Measurements from ENCODE around the gene RGS5. TPM values are rescaled to one million over a fixed set of nuclear protein-coding genes. Genes with fewer than 3 reads are reported as not detected.
"Not testable (repeated sequence)": the region's sequence is repeated elsewhere in the genome, so short reads cannot be mapped to it uniquely, and the experiment has no call there.

RGS5 gene, protein sequence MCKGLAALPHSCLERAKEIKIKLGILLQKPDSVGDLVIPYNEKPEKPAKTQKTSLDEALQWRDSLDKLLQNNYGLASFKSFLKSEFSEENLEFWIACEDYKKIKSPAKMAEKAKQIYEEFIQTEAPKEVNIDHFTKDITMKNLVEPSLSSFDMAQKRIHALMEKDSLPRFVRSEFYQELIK
- polyA plus RNA-seq (ENCODE audit: insufficient read length in 4 of 4) = 10 to 100 TPM in 2 of 4 donors, 1 to 10 TPM in 2; 7.1 to 17.4 (median 9.6) TPM

GRCh38 chr1:163202833-163203451 lies at the start of gene RGS5:
RGS5 (minus strand) TSS chr1:163202916; CDS start chr1:163202835, 81 bp downstream.
- DNase-seq (ENCODE audit: low read depth in 4 of 4, low spot score in 2 of 4) = no peak

DNA sequence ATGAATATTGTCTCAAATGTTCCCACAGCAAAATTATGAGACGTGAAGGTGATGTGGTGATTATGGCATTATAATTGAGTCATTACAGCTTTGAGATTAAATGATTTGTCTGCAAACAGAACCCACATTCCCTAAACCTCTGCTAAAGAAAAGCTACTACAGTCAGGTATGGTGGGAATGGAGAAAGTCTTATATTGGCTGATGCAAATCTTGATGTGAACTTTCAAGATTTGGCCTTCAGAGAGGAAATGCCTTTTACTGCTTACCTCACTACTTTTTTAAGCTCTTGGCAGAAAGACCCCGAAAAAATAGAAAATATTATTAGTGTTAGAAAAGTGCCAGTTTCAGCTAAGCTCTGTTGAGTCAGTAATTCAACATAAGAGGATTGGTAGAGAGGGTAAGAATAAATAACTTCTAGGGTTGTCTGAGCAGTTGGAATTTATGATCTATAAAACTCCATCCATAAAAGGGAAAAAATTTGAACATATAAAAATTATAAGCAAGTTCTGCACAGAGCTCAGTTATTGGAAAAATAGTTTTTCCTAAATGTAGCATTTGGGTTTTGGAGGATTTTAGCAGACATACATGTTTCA lies 47.8 kb upstream of the RGS5 start:
- no peak for DNase-seq (ENCODE audit: low read depth in 4 of 4, low spot score in 2 of 4)

GRCh38 chr1:163248064-163248463 lies 45.3 kb upstream of the RGS5 start:
- no peak for DNase-seq (ENCODE audit: low read depth in 4 of 4, low spot score in 2 of 4)

DNA sequence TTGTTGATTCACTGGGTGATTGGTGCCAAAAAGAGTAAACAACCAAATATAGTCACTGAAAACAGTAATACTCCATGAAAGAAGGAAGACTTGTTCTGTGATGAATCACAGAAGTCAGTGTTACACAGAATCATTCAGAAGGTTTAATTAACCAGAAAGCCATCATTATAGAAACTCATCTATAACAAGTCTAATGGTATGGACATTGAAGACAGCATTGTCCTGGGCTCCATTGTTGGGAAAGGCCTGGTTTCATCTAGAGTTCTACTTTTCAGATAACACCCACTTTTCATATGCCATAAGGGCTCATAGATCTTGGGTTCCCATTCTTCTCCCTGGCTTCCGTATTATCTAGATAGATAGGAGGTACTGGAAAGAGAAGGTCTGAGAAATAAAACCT lies 41.9 kb upstream of the RGS5 start:
- DNase-seq (ENCODE audit: low read depth in 4 of 4, low spot score in 2 of 4) = not testable (repeated sequence)

- no peak for DNase-seq (ENCODE audit: low read depth in 4 of 4, low spot score in 2 of 4)
These were observed 39.0 kb upstream of the RGS5 start for GRCh38 chr1:163241746-163242145.

- no peak for DNase-seq (ENCODE audit: low read depth in 4 of 4, low spot score in 2 of 4)
These were observed 38.0 kb upstream of the RGS5 start for GRCh38 chr1:163240705-163241104.

DNA sequence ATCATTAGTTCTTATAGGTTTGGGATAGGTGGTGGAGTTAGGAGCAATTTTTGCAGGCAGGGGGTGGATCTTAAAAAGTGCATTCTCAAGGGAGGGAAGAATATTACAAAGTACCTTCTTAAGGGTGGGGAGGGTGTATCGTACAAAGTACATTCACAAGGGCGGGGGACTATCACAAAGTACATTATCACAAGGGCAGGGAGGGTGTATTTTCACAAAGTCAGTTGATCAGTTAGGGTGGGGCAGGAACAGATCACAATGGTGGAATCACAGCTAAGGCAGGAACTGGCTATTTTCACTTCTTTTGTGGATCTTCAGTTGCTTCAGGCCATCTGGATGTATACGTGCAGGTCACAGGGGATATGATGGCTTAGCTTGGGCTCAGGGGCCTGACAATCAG lies 30.9 kb upstream of the RGS5 start:
- not testable (repeated sequence) for DNase-seq (ENCODE audit: low read depth in 4 of 4, low spot score in 2 of 4)

DNA sequence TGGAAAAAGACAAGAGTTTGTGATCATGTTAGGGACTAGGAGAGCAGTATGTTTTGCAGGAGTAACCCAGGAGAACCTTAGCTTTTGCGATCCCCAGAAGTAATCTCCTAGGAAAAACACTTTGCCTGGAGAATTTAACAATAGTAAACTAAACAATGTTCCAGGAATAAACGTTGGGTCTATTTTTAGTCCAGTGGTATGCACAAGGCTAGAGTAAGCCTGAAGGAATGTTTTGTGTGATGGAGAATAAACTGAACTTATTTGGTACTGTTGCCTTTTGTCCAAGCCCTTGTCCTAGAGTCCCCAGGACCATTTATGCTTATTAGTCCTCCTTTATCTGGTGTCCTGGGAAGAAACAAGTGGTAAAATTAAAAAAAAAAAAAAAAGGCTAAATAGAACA lies 28.7 kb upstream of the RGS5 start:
- DNase-seq (ENCODE audit: low read depth in 4 of 4, low spot score in 2 of 4) = no peak

GRCh38 chr1:163230827-163231226 lies 28.1 kb upstream of the RGS5 start:
- no peak for DNase-seq (ENCODE audit: low read depth in 4 of 4, low spot score in 2 of 4)

- DNase-seq (ENCODE audit: low read depth in 4 of 4, low spot score in 2 of 4) = not testable (repeated sequence)
These were observed 25.6 kb upstream of the RGS5 start for GRCh38 chr1:163228271-163228670.

GRCh38 chr1:163227126-163227525 lies 24.4 kb upstream of the RGS5 start:
- DNase-seq (ENCODE audit: low read depth in 4 of 4, low spot score in 2 of 4) = no peak

DNA sequence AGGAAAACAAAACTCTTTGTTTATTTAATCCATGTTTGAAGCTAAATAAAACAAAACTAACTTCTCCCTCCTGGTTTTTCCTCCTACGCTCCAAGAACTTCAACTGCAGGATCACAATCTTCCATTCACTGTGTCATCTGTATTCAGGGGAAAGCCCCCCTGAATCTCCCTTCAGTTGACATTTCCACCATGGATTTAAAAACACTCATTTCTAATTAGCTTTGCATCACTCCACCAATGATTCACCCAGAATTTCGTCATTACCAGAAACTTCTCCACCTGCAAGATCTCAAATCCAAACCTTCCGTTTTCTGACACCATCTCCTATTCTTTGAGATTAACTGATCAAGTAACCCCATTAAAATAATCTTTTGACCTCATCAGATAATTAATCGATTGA lies 10.9 kb upstream of the RGS5 start:
- DNase-seq (ENCODE audit: low read depth in 4 of 4, low spot score in 2 of 4) = no peak

GRCh38 chr1:163211667-163212066 lies 9.0 kb upstream of the RGS5 start:
- no peak for DNase-seq (ENCODE audit: low read depth in 4 of 4, low spot score in 2 of 4)

GRCh38 chr1:163205513-163205912 lies 2.8 kb upstream of the RGS5 start:
- no peak for DNase-seq (ENCODE audit: low read depth in 4 of 4, low spot score in 2 of 4)

- DNase-seq (ENCODE audit: low read depth in 4 of 4, low spot score in 2 of 4) = no peak
These were observed 845 bp upstream of the RGS5 start for GRCh38 chr1:163203561-163203960.

GRCh38 chr1:163201906-163202305 lies 810 bp downstream of the RGS5 start:
- no peak for DNase-seq (ENCODE audit: low read depth in 4 of 4, low spot score in 2 of 4)

DNA sequence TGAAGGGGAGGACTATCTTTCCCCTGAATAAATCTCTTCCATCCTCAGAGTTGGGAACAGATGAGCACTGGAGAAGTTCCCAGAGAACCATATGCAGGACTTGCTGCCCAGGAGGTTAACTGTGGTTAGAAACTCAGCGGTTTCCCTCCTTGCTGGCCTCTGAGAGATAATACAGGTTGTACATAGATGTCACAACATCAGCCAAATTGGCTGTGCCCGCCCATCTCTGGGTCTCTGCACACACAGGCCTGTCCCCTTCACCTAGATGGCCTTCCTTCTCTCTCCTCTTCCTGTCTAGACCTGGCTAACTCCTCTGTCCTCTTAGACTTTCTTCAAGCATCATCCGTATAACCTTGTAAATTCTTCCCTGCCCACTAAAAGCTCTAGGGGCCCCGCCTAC lies 5.7 kb downstream of the RGS5 start:
- DNase-seq (ENCODE audit: low read depth in 4 of 4, low spot score in 2 of 4) = no peak

DNA sequence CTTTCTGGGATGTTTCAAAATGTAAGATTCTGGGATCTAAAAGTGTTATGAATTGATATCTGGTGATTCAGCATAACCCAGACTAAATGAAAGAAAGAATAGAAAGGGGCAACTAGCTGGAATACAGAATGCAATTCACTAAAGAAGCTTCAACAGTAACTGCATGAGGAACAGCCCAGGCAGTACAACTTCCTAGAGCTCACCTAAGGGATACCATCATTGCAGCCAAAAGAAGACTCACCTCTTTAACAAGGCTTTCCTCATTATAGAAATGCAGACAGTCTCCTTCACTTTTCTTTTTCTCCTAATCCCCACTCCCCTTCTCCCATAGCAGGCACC lies 6.3 kb downstream of the RGS5 start:
- DNase-seq (ENCODE audit: low read depth in 4 of 4, low spot score in 2 of 4) = no peak

GRCh38 chr1:163195728-163196448 lies 6.8 kb downstream of the RGS5 start:
- no peak for DNase-seq (ENCODE audit: low read depth in 4 of 4, low spot score in 2 of 4)

DNA sequence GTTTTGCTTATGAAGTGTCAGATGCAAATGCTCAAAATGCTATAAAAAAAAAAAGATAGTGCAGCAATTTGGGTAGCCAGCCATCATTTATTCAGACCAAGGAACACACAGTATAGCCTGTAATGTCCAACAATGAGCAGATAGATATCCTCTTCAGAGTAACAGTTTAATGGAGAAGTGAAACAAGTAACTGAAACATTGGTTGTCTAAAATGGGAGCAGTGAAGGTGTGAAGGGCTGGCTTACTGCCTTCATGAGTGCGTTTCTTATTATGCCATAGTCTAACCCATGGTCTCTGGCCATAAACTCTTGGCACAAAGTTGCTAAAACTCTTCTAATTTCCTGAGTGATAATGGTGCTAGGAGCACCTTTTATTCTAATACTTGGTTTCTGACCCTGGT lies 11.4 kb downstream of the RGS5 start:
- no peak for DNase-seq (ENCODE audit: low read depth in 4 of 4, low spot score in 2 of 4)

DNA sequence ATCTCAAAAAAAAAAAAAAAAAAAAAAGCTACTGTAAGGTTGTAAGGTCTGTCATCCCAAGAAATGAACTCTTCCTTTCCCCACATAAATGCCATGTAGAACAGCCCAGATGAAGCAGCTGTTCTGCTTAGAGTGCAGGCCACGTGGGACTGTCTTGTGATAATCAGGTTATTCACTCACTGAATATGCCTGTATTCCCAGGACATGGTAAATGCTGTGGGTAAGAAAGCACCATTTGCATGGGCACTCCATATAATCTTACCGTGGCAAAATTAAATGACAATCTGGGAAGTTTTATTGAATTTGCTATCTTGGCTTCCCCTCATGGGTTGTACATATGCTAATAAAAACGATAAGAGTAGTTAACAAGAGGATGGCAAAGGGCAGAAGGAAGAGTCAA lies 13.8 kb downstream of the RGS5 start:
- DNase-seq (ENCODE audit: low read depth in 4 of 4, low spot score in 2 of 4) = no peak

GRCh38 chr1:163187849-163188248 lies 14.9 kb downstream of the RGS5 start:
- DNase-seq (ENCODE audit: low read depth in 4 of 4, low spot score in 2 of 4) = no peak
